GM23248 (cell line): ENCODE results near the gene ADAMTSL4. TPM values are rescaled to one million over a fixed set of nuclear protein-coding genes. Genes with fewer than 3 reads are reported as not detected.
"Not testable (repeated sequence)": the region's sequence is repeated elsewhere in the genome, so short reads cannot be mapped to it uniquely, and the experiment has no call there.

Source experiments
- DNase-seq: peaks from one replicate; pipeline ENCODE4 v3.0.0-alpha.2; 2015
- H2AFZ ChIP-seq: fragments of 200-600 bp; sonication (generic); 2 replicates; pipeline ENCODE4 v1.6.1; 2016; ENCODE audit warnings: antibody characterized with exemption
- H3F3A ChIP-seq: fragments of 200-600 bp; sonication (generic); 2 replicates; pipeline ENCODE4 v1.6.1; 2016; ENCODE audit warnings: mild to moderate bottlenecking, antibody characterized with exemption, mixed run types; ENCODE audit not compliant: insufficient read depth
- H3K27ac ChIP-seq: fragments of 200-600 bp; sonication (generic); 2 replicates; pipeline ENCODE4 v1.5.1; 2016; ENCODE audit warnings: mild to moderate bottlenecking
- H3K27me3 ChIP-seq: fragments of 200-600 bp; sonication (generic); replicated peaks from 2 replicates; pipeline ENCODE4 v1.6.1; 2016; ENCODE audit warnings: mild to moderate bottlenecking; ENCODE audit not compliant: insufficient read depth
- H3K36me3 ChIP-seq: fragments of 200-600 bp; sonication (generic); 2 replicates; pipeline ENCODE4 v1.6.1; 2016; ENCODE audit warnings: low read depth, mild to moderate bottlenecking
- H3K4me1 ChIP-seq: fragments of 200-600 bp; sonication (generic); 2 replicates; pipeline ENCODE4 v1.6.1; 2016; ENCODE audit warnings: mild to moderate bottlenecking; ENCODE audit not compliant: insufficient read depth
- H3K4me2 ChIP-seq: fragments of 200-600 bp; sonication (generic); one replicate; pipeline ENCODE4 v1.6.1; 2016; ENCODE audit warnings: mild to moderate bottlenecking; ENCODE audit not compliant: unreplicated experiment
- H3K4me3 ChIP-seq: fragments of 200-600 bp; sonication (generic); 2 replicates; pipeline ENCODE4 v1.5.1; 2016; ENCODE audit warnings: mild to moderate bottlenecking
- H3K79me2 ChIP-seq: fragments of 200-600 bp; sonication (generic); 2 replicates; pipeline ENCODE4 v1.6.1; 2016; ENCODE audit warnings: mild to moderate bottlenecking; ENCODE audit not compliant: insufficient read depth
- H3K9ac ChIP-seq: fragments of 200-600 bp; sonication (generic); 2 replicates; pipeline ENCODE4 v1.6.1; 2016; ENCODE audit warnings: mild to moderate bottlenecking
- H3K9me2 ChIP-seq: fragments of 200-600 bp; sonication (generic); 2 replicates; pipeline ENCODE4 v1.6.1; 2016; ENCODE audit warnings: mixed run types, mild to moderate bottlenecking, moderate library complexity; ENCODE audit not compliant: insufficient read depth
- H3K9me3 ChIP-seq: fragments of 200-600 bp; sonication (generic); one replicate; pipeline ENCODE4 v1.6.1; 2017; ENCODE audit warnings: low read depth
- H4K20me1 ChIP-seq: fragments of 200-600 bp; sonication (generic); 2 replicates; pipeline ENCODE4 v1.6.0; 2016; ENCODE audit not compliant: insufficient read depth
- EZH2 ChIP-seq: fragments of 200-600 bp; sonication (generic); IDR thresholded peaks from 2 replicates; pipeline ENCODE4 v1.6.1; 2018; ENCODE audit warnings: antibody characterized with exemption, mild to moderate bottlenecking; ENCODE audit not compliant: insufficient read depth, poor library complexity, severe bottlenecking
- EZH2phosphoT487 ChIP-seq: fragments of 200-600 bp; sonication (generic); IDR thresholded peaks from 2 replicates; pipeline ENCODE4 v1.6.1; 2018; ENCODE audit warnings: antibody characterized with exemption, moderate library complexity, mild to moderate bottlenecking, low read depth; ENCODE audit not compliant: insufficient read depth
- WGBS, 2 experiments: methylation state at CpG; one replicate each; pipeline ENCODE4 v1.1.6; 2015 to 2017; ENCODE audit warnings: low lambda C conversion rate in 2 of 2, low coverage in 1 of 2; ENCODE audit errors: missing lambda C conversion rate in 2 of 2; 5-methylcytosine and 5-hydroxymethylcytosine counted together
- in situ Hi-C: fragments of 300-500 bp; cut with MboI; formaldehyde crosslinking; loops from 2 replicates; pipeline ENCODE4 v1.15.0; 2020
- polyA plus RNA-seq: library from polyadenylated mRNA; unstranded; fragments of >200 nt; fragmentation: Nextera tagmentation; extraction: Ambion mirVana; gene quantifications from 2 replicates; pipeline ENCODE4 v1.2.1, GENCODE V29; 2016
- total RNA-seq: library from RNA; depleted of rRNA; stranded (reverse); fragments of >200 nt; shearing (Covaris generic); gene quantifications from 2 replicates; pipeline ENCODE4 v1.2.3, GENCODE V29; 2014

Gene ADAMTSL4
- total and polyA plus RNA-seq, 2 experiments from 2014 or later: 27.6 to 45.4 TPM

GRCh38 chr1:150562446-150563339 lies 13.5 kb downstream of the ADAMTSL4 start:
- peak overlapping the region; percentile 77 for H3K4me3 ChIP-seq
- DNase-seq: no peak
- peak overlapping the region; percentile 100 for H3K27ac ChIP-seq
- no peak overlapping the region for H2AFZ ChIP-seq
- 22 to 23% methylated on average over 4 of the region's 4 CpGs for WGBS, 2 experiments
- peaks cover 44% of the 10 kb centered on the region for H3K79me2 ChIP-seq
- H3K4me1 ChIP-seq: peaks cover 52% of the 10 kb centered on the region
- no peaks in the 10 kb centered on the region for H4K20me1 ChIP-seq
- no peaks in the 10 kb centered on the region for H3K9me3 ChIP-seq
- H3K36me3 ChIP-seq: no peaks in the 10 kb centered on the region
- H3F3A ChIP-seq: peaks cover 60% of the 10 kb centered on the region
- H3K4me2 ChIP-seq: peak overlapping the region; percentile 97
- H3K9ac ChIP-seq: peak overlapping the region; percentile 98
- H3K27me3 ChIP-seq: no peaks in the 10 kb centered on the region
- TF ChIP-seq EZH2phosphoT487: no peak
- TF ChIP-seq EZH2: no peak
- H3K9me2 ChIP-seq: no peaks in the 10 kb centered on the region
- in situ Hi-C loops: loop anchor here (10.0 kb wide), 1 partner anchor 252 kb away; no protein-coding TSS in a partner anchor

GRCh38 chr1:150563340-150564038 lies 14.3 kb downstream of the ADAMTSL4 start:
- peak overlapping the region; percentile 98 for H3K9ac ChIP-seq
- no peak overlapping the region for H3K4me3 ChIP-seq
- H4K20me1 ChIP-seq: no peaks in the 10 kb centered on the region
- H3K9me3 ChIP-seq: no peaks in the 10 kb centered on the region
- in situ Hi-C loops: loop anchor here (10.0 kb wide), 1 partner anchor 251 kb away; no protein-coding TSS in a partner anchor
- H3F3A ChIP-seq: peaks cover 66% of the 10 kb centered on the region
- peak overlapping the region; percentile 100 for H3K27ac ChIP-seq
- WGBS, 2 experiments: 50 to 54% methylated on average over 4 of the region's 4 CpGs
- peak overlapping the region; percentile 97 for H3K4me2 ChIP-seq
- TF ChIP-seq EZH2: no peak
- TF ChIP-seq EZH2phosphoT487: no peak
- no peaks in the 10 kb centered on the region for H3K36me3 ChIP-seq
- no peaks in the 10 kb centered on the region for H3K9me2 ChIP-seq
- DNase-seq: peak; percentile 60
- peaks cover 59% of the 10 kb centered on the region for H3K4me1 ChIP-seq
- H3K79me2 ChIP-seq: peaks cover 48% of the 10 kb centered on the region
- no peak overlapping the region for H2AFZ ChIP-seq
- no peaks in the 10 kb centered on the region for H3K27me3 ChIP-seq

- peak overlapping the region; percentile 100 for H3K27ac ChIP-seq
Observed at GRCh38 chr1:150564051-150564991, 15.1 kb downstream of the ADAMTSL4 start.

GRCh38 chr1:150565240-150565991 lies 16.2 kb downstream of the ADAMTSL4 start:
- not testable (repeated sequence) for H2AFZ ChIP-seq, H3K4me3 ChIP-seq, H3K36me3 ChIP-seq, H3K4me2 ChIP-seq, H3K9me2 ChIP-seq, H3K9me3 ChIP-seq, H3K27me3 ChIP-seq, DNase-seq, H4K20me1 ChIP-seq
- Histone ChIP-seq H3F3A (peaks cover 84% of the 10 kb centered on the region), H3K9ac (0 out of 2 replicates have a peak overlapping the region, but pooled peaks have one; percentile 98), H3K4me1 (peaks cover 77% of the 10 kb centered on the region), H3K27ac (peak overlapping the region; percentile 100), H3K79me2 (peaks cover 43% of the 10 kb centered on the region)
- in situ Hi-C loops: loop anchor here (10.0 kb wide), 1 partner anchor 249 kb away; no protein-coding TSS in a partner anchor
- WGBS, 2 experiments: 82 to 83% methylated on average over 14 of the region's 14 CpGs

More at GRCh38 chr1:150564051-150564991, 15.1 kb downstream of the ADAMTSL4 start:
- peak; percentile 83 for DNase-seq
- Histone ChIP-seq H3K4me1 (peaks cover 66% of the 10 kb centered on the region), H3K27me3 (no peaks in the 10 kb centered on the region), H2AFZ (no peak overlapping the region), H3K9me3 (no peaks in the 10 kb centered on the region), H3K79me2 (peaks cover 48% of the 10 kb centered on the region), H3K4me2 (peak overlapping the region; percentile 22), H3K9me2 (no peaks in the 10 kb centered on the region), H3K9ac (peak overlapping the region; percentile 98), H3F3A (peaks cover 75% of the 10 kb centered on the region), H4K20me1 (no peaks in the 10 kb centered on the region), H3K4me3 (no peak overlapping the region), H3K36me3 (no peaks in the 10 kb centered on the region)
- no peak for TF ChIP-seq EZH2phosphoT487
- no peak for TF ChIP-seq EZH2
- WGBS, 2 experiments: 56 to 58% methylated on average over 5 of the region's 5 CpGs
- in situ Hi-C loops: loop anchor here (10.0 kb wide), 1 partner anchor 250 kb away; no protein-coding TSS in a partner anchor
